Stomach (tissue), 9 donors: ENCODE measurements around the gene RNF208. TPM values are rescaled to one million over a fixed set of nuclear protein-coding genes. Genes with fewer than 3 reads are reported as not detected.

Experiments
- DNase-seq, 2 donors: peaks; one replicate each; pipeline versions ENCODE4 v3.0.0 to v3.0.0-alpha.2; 2013 to 2019
- H3K27ac ChIP-seq, 5 donors: fragments of 200-600 bp in 4 of 5; sonication (generic) in 4 of 5; one replicate each; pipeline ENCODE4 v1.5.1; 2013 to 2019; ENCODE audit warnings: mild to moderate bottlenecking in 1 of 5, moderate library complexity in 1 of 5
- H3K27me3 ChIP-seq, 3 donors: fragments of 200-600 bp; sonication (generic); one replicate each; pipeline ENCODE4 v1.5.1; 2017 to 2019; ENCODE audit warnings: mixed run types in 1 of 3
- H3K36me3 ChIP-seq, 4 donors: fragments of 200-600 bp; sonication (generic); 1 replicate in 3 of 4; 2 replicates in 1 of 4; pipeline ENCODE4 v1.5.1; 2016 to 2019
- H3K4me1 ChIP-seq, 4 donors: fragments of 200-600 bp; sonication (generic); one replicate each; pipeline ENCODE4 v1.5.1; 2016 to 2019
- H3K4me3 ChIP-seq, 4 donors: fragments of 200-600 bp; sonication (generic) in 3 of 4; one replicate each; pipeline ENCODE4 v1.5.1; 2016 to 2019; ENCODE audit warnings: mild to moderate bottlenecking in 1 of 4
- H3K9me3 ChIP-seq, 4 donors: fragments of 200-600 bp; sonication (generic); one replicate each; pipeline ENCODE4 v1.5.1; 2016 to 2019
- EP300 ChIP-seq: sonication (generic); formaldehyde crosslinking; IDR thresholded peaks from one replicate; pipeline ENCODE4 v1.6.1; 2017; ENCODE audit warnings: antibody characterized with exemption
- POLR2A ChIP-seq, 4 donors: fragments of 450-650 bp; IDR thresholded peaks; one replicate each; pipeline ENCODE4 v1.6.1; 2016; ENCODE audit warnings: antibody characterized with exemption in 4 of 4, control low read depth in 2 of 4, mild to moderate bottlenecking in 1 of 4, moderate library complexity in 1 of 4
- POLR2AphosphoS5 ChIP-seq, 3 donors: sonication (generic); formaldehyde crosslinking; IDR thresholded peaks; one replicate each; pipeline ENCODE4 v1.6.1; 2016; ENCODE audit warnings: antibody characterized with exemption in 3 of 3
- WGBS, 5 donors: extraction: QIAGEN DNeasy Blood & Tissue Kit in 3 of 5; methylation state at CpG; one replicate each; pipeline versions ENCODE4 v1.1.5 to v1.1.7; 2013 to 2018; 5-methylcytosine and 5-hydroxymethylcytosine counted together
- intact Hi-C: fragments of 100-400 bp; cut with DNase I; formaldehyde crosslinking; loops from one replicate; pipeline ENCODE4 v1.15.1; 2023; ENCODE audit warnings: low total_unique reads
- polyA plus RNA-seq, 3 donors: library from polyadenylated mRNA; stranded (reverse); fragments of 200-250 nt; gene quantifications; one replicate each; pipeline ENCODE4 v1.2.3, GENCODE V29; 2013
- total RNA-seq, 5 donors: library from RNA; depleted of rRNA; stranded (reverse); fragments of >200 nt; gene quantifications; one replicate each; pipeline versions ENCODE4 v1.1.0 to v1.2.3, GENCODE V29; 2014 to 2016
- TF ChIP-seq, protein P1 (sequence below), 7 experiments: fragments of 450-650 bp in 4 of 7; fragments of 200-600 bp in 3 of 7; sonication (generic) in 3 of 7; IDR thresholded peaks; one replicate each; pipeline ENCODE4 v1.5.1; 2016 to 2019; ENCODE audit warnings: antibody characterized with exemption in 7 of 7, control low read depth in 2 of 7, mild to moderate bottlenecking in 1 of 7
- donor health status: healthy with polysubstance abuse.
- donor health status: Bipolar disorder and iron deficiency.
- donor health status: healthy.

Gene RNF208
- total and polyA plus RNA-seq, 8 donors = 0.45 to 18.7 (median 11.8) TPM; not detected in 1

DNA sequence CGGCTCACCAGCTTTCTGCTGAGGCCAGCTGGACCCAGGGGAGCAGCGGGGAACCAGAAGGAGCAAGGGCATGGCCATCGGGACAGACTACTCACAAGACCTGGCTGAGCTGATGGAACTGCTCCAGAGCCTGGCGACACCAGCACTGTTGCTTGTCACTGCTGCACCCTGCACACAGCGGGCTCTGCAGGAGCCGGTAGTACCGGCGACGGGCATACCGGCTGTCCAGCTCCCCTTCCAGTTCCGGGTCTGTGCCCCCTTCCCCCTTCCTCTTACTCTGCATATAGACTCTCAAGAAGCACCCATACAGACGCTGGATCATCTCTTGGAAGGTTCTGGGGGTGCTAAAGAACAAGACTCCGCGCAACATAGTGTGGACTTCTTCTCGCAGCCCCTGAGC is 34.7 kb downstream of the RNF208 start:
- Histone ChIP-seq H3K4me3 (peak overlapping the region; percentile 95 to 99 (median 97)), H3K27ac (no peak overlapping the region), H3K4me1 (peaks cover 35 to 72% (median 67%) of the 10 kb centered on the region in 4 donors), H3K36me3 (peaks cover 49 to 80% (median 73%) of the 10 kb centered on the region in 4 donors), H3K27me3 (no peaks in the 10 kb centered on the region), H3K9me3 (no peaks in the 10 kb centered on the region)
- intact Hi-C loops = loop anchor here (10.0 kb wide), 2 partner anchors 47 to 73 kb away; partner anchors contain the start of genes DPP7 and SLC34A3
- no peak for TF ChIP-seq POLR2AphosphoS5 (IDR thresholded peaks at IDR 0.05)
- TF ChIP-seq, protein P1, sequence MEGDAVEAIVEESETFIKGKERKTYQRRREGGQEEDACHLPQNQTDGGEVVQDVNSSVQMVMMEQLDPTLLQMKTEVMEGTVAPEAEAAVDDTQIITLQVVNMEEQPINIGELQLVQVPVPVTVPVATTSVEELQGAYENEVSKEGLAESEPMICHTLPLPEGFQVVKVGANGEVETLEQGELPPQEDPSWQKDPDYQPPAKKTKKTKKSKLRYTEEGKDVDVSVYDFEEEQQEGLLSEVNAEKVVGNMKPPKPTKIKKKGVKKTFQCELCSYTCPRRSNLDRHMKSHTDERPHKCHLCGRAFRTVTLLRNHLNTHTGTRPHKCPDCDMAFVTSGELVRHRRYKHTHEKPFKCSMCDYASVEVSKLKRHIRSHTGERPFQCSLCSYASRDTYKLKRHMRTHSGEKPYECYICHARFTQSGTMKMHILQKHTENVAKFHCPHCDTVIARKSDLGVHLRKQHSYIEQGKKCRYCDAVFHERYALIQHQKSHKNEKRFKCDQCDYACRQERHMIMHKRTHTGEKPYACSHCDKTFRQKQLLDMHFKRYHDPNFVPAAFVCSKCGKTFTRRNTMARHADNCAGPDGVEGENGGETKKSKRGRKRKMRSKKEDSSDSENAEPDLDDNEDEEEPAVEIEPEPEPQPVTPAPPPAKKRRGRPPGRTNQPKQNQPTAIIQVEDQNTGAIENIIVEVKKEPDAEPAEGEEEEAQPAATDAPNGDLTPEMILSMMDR (IDR thresholded peaks at IDR 0.05) = no peak
- DNase-seq = no peak
- WGBS, 5 donors = 80 to 86% (median 82%) methylated on average over 15 of the region's 15 CpGs

DNA sequence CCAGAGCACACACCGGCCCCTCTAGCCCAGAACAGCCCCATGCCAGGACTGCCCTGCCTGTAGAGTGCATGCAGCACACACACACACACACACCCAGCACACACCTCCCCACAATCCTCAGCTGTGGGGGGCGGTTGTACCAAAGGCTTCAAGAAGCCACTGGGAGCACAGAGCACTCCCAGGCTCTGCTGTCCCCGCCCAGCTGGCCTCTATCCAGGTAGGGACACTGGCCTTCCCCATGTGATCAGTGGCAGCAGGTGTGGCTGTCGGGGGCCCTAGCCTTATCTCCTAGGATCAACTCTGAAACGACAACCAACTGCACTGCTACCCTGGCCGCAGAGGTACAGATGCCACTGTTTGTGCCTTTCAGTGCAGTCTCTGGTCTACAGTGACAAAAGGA is 35.7 kb downstream of the RNF208 start:
- Histone ChIP-seq H3K4me3 (peak overlapping the region in 2 of 4 donors; percentile 96 to 99), H3K27me3 (no peaks in the 10 kb centered on the region), H3K9me3 (no peaks in the 10 kb centered on the region), H3K36me3 (peaks cover 59 to 80% (median 73%) of the 10 kb centered on the region in 4 donors), H3K4me1 (peaks cover 35 to 62% (median 57%) of the 10 kb centered on the region in 4 donors), H3K27ac (no peak overlapping the region)
- intact Hi-C loops = loop anchor here (10.0 kb wide), 2 partner anchors 48 to 72 kb away; partner anchors contain the start of genes DPP7 and SLC34A3
- no peak for TF ChIP-seq POLR2AphosphoS5 (IDR thresholded peaks at IDR 0.05)
- TF ChIP-seq, protein P1 (IDR thresholded peaks at IDR 0.05) = no peak
- TF ChIP-seq POLR2A (IDR thresholded peaks at IDR 0.05) = no peak
- no peak for TF ChIP-seq EP300
- DNase-seq = no peak
- 50 to 75% (median 65%) methylated on average over 2 to 6 of the region's 6 CpGs for WGBS, 5 donors

DNA sequence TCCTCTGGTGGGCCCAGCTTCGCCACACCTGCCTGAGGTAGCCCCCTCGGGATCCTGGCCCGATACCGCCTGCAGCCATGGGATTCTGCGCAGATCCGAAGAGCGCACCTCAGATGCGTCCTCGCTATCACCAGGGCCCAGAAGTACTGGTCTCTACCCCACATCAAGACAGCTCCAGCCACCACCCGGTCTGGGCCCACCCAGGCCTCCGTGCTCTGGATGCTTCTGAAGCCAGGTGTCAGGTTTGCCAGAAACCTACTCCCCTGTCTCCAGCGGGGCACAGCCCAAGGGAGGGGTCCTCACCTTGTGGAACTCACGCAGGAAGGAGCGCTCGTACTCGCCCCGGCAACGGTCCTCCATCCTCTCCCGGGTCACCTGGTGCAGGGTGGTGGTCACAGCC is 36.1 kb downstream of the RNF208 start:
- Histone ChIP-seq H3K4me3 (peak overlapping the region in 1 of 4 donors; percentile 99), H3K4me1 (peaks cover 35 to 58% (median 53%) of the 10 kb centered on the region in 4 donors), H3K27me3 (no peaks in the 10 kb centered on the region), H3K36me3 (peaks cover 59 to 80% (median 73%) of the 10 kb centered on the region in 4 donors), H3K27ac (no peak overlapping the region), H3K9me3 (no peaks in the 10 kb centered on the region)
- 92 to 95% (median 95%) methylated on average over 9 to 19 of the region's 19 CpGs for WGBS, 5 donors
- no peak for DNase-seq
- intact Hi-C loops = loop anchor here (10.0 kb wide), 2 partner anchors 49 to 71 kb away; partner anchors contain the start of genes DPP7 and SLC34A3
- TF ChIP-seq POLR2A (IDR thresholded peaks at IDR 0.05) = no peak
- no peak for TF ChIP-seq EP300
- TF ChIP-seq, protein P1 (IDR thresholded peaks at IDR 0.05) = no peak
- TF ChIP-seq POLR2AphosphoS5 (IDR thresholded peaks at IDR 0.05) = no peak

DNA sequence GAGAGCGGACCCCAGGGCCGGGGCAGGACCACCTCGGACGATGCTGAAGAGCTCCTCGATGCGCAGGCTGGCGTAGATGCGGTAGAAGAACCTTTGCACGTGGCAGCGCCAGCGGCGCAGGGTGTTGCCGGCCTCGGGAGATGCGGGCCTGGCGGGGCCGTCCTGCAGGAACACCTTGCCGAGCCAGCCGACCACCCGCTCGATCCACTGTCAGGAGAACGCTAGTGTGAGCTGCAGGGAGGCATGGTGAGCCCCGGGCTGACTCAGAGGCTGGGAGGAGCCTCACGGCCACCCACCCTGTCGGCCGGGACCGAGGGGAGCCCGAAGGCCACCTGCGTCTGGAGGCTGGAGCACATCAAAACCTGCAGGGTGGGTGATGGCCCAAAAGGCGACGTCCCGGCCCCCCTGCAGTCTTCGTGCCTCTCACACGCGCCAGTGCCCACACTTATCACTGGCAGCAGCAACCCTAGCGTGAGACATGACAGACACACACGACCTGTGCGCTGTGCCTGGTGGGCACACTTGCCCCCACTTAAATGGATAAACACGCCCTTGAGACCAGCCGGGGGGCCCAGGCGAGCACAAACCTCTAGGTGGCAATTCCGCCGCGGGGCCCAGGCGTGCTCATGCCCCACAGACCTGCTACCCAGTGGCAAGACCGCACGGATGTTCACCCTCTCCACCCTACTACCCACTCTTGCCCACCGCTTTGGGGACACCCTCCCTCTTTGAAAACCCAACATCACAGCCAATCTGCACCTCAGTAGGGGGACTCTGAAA is 37.0 kb downstream of the RNF208 start:
- H3K9me3 ChIP-seq = no peaks in the 10 kb centered on the region
- H3K4me1 ChIP-seq = peaks cover 27 to 49% (median 44%) of the 10 kb centered on the region in 4 donors
- peaks cover 60 to 80% (median 73%) of the 10 kb centered on the region in 4 donors for H3K36me3 ChIP-seq
- H3K27ac ChIP-seq = no peak overlapping the region
- H3K4me3 ChIP-seq = no peak overlapping the region
- no peaks in the 10 kb centered on the region for H3K27me3 ChIP-seq
- intact Hi-C loops = loop anchor here (10.0 kb wide), 2 partner anchors 50 to 70 kb away; partner anchors contain the start of genes DPP7 and SLC34A3
- 92 to 95% (median 93%) methylated on average over 37 to 48 of the region's 48 CpGs for WGBS, 5 donors
- no peak for DNase-seq
- no peak for TF ChIP-seq POLR2AphosphoS5 (IDR thresholded peaks at IDR 0.05)
- TF ChIP-seq, protein P1 (IDR thresholded peaks at IDR 0.05) = no peak
- TF ChIP-seq POLR2A (IDR thresholded peaks at IDR 0.05) = no peak
- no peak for TF ChIP-seq EP300
